GM18505 (cell line): Measurements from ENCODE around the gene MAPKAP1.
A peak's percentile ranks its signal among the peaks of the same experiment; 100 is the strongest.

Experiments
- ATAC-seq: cut with Tn5 transposase; IDR thresholded peaks from one replicate; pipeline ENCODE4 v1.9.1; 2021; ENCODE audit not compliant: unreplicated experiment
- POLR2A ChIP-seq: IDR thresholded peaks from 4 replicates; pipeline ENCODE4 v1.6.1; 2011; ENCODE audit warnings: borderline replicate concordance; ENCODE audit not compliant: insufficient read depth, insufficient read length; ENCODE audit errors: extremely low read depth

Gene MAPKAP1

GRCh38 chr9:125746017-125746773 is 39.2 kb upstream of the MAPKAP1 start:
- ATAC-seq: peak; percentile 55

GRCh38 chr9:125745682-125746016 is 38.6 kb upstream of the MAPKAP1 start:
- no peak for TF ChIP-seq POLR2A
- ATAC-seq: no peak

More at GRCh38 chr9:125746017-125746773, 39.2 kb upstream of the MAPKAP1 start:
- TF ChIP-seq POLR2A: peak; percentile 75

GRCh38 chr9:125745018-125745417 is 38.0 kb upstream of the MAPKAP1 start:
- TF ChIP-seq POLR2A: no peak
- ATAC-seq: no peak

- no peak for TF ChIP-seq POLR2A
- no peak for ATAC-seq
Measured at GRCh38 chr9:125744616-125745015, 37.6 kb upstream of the MAPKAP1 start.

- no peak for ATAC-seq
- no peak for TF ChIP-seq POLR2A
Measured at GRCh38 chr9:125743682-125744428, 36.8 kb upstream of the MAPKAP1 start.

- no peak for ATAC-seq
- TF ChIP-seq POLR2A: no peak
Measured at GRCh38 chr9:125742657-125743056, 35.6 kb upstream of the MAPKAP1 start.

- no peak for TF ChIP-seq POLR2A
- no peak for ATAC-seq
Measured at GRCh38 chr9:125739436-125739835, 32.4 kb upstream of the MAPKAP1 start.

GRCh38 chr9:125732562-125732961 is 25.6 kb upstream of the MAPKAP1 start:
- TF ChIP-seq POLR2A: no peak
- ATAC-seq: no peak

GRCh38 chr9:125730168-125730567 is 23.2 kb upstream of the MAPKAP1 start:
- TF ChIP-seq POLR2A: no peak
- ATAC-seq: no peak

- no peak for TF ChIP-seq POLR2A
- ATAC-seq: no peak
Measured at GRCh38 chr9:125726456-125727132, 19.6 kb upstream of the MAPKAP1 start.

- ATAC-seq: peak; percentile 7
Measured at GRCh38 chr9:125707472-125707804, 430 bp upstream of the MAPKAP1 start.

GRCh38 chr9:125705893-125706292 is 1.1 kb downstream of the MAPKAP1 start:
- TF ChIP-seq POLR2A: no peak
- ATAC-seq: no peak

More at GRCh38 chr9:125707472-125707804, 430 bp upstream of the MAPKAP1 start:
- TF ChIP-seq POLR2A: no peak

GRCh38 chr9:125703662-125704061 is 3.3 kb downstream of the MAPKAP1 start:
- no peak for ATAC-seq
- no peak for TF ChIP-seq POLR2A

- TF ChIP-seq POLR2A: no peak
- ATAC-seq: no peak
Measured at GRCh38 chr9:125701351-125701750, 5.7 kb downstream of the MAPKAP1 start.

- peak; percentile 75 for ATAC-seq
- no peak for TF ChIP-seq POLR2A
Measured at GRCh38 chr9:125700791-125701190, 6.2 kb downstream of the MAPKAP1 start.

- no peak for ATAC-seq
- TF ChIP-seq POLR2A: no peak
Measured at GRCh38 chr9:125699870-125700269, 7.1 kb downstream of the MAPKAP1 start.
